Measurements from ENCODE around the gene TCTA.
"Not testable (repeated sequence)": the region's sequence is repeated elsewhere in the genome, so short reads cannot be mapped to it uniquely, and the experiment has no call there.

Gene TCTA, protein sequence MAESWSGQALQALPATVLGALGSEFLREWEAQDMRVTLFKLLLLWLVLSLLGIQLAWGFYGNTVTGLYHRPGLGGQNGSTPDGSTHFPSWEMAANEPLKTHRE

DNA sequence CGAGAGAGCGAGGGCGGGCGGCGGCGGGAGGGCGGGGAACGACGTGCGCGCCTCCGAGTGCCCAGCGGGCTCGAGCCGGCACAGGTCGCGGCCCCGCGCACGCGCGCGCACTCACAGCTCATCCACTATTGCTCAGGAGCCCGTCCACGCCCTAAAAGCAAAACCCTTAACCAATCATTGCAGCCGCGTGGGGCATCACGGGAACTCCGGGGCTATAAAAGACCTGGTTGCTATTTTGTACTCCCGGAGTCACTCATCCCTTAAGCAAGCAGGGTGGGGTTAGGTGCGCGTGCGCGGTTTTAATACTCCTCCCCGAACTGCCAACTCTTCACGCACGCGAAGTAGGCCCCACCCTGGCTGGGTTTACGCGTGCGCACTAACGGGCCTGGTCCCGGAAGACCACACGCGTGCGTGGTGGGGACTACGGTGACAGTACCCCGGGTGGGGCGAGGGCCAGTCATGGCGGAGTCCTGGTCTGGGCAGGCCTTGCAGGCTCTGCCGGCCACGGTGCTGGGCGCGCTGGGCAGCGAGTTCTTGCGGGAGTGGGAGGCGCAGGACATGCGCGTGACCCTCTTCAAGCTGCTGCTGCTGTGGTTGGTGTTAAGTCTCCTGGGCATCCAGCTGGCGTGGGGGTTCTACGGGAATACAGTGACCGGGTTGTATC lies at the start of gene TCTA, which contains the start of gene RHOA:
Gene TCTA (plus strand): TSS at position 456 of the 664 bp plus-strand sequence. CDS start 4 bp downstream, at position 460.
Gene RHOA (minus strand): TSS at position 9 of the 664 bp plus-strand sequence. CDS start 36,387 bp downstream, outside the sequence.
- peak; percentile 96 to 98 (median 97) for DNase-seq (ENCODE audit: low read depth in 4 of 4, low spot score in 1 of 4)

DNA sequence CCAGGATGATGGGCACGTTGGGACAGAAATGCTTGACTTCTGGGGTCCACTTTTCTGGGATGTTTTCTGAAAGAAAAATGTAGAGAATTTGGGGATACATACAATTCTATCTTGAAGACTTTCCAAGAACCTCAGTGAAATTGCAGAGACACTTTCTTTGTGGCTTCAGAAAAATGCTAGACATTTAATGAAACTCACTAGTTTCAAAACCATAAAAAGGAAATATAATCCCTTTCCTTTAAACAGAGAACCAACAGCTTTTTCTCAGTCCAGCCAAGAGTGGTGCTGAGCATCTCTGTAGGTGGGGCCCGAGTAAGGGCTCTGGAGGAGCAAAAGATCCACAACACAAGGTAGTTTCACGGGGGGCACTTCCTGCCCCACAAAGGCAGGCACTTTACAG lies 49.7 kb upstream of the TCTA start:
- no peak for DNase-seq (ENCODE audit: low read depth in 4 of 4, low spot score in 1 of 4)

DNA sequence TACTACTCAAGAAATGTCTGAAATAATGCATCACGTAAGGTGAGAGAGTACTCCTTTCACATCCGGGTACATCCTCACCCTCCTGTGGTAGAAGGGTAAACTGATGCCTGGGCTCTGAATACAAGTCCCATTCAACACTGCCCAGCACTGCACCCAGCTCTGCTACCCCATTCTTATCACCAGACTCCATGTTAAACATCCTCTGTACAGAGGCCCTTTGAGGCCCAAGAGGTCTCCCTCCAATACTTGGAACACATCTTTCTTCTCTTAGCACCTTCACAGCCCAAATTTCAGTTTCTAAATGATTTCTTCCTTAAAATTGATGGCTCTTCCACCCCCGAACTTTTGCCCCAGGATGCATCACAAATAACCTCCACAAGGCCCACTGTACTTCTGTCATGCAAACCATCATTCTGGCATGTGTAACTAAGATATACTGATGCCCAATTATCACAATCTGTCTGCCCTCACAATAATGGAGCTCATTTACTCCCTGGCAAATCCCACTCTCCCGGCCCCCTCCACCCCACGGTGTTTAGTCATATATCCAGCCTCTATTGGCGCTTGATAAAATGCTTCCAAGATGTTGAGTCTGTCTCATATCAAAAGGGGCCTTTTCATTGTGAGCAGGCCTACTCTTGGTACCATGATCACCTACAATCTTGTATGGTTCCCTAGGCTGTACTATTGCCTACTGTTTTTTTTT lies 41.5 kb upstream of the TCTA start:
- no peak for DNase-seq (ENCODE audit: low read depth in 4 of 4, low spot score in 1 of 4)

DNA sequence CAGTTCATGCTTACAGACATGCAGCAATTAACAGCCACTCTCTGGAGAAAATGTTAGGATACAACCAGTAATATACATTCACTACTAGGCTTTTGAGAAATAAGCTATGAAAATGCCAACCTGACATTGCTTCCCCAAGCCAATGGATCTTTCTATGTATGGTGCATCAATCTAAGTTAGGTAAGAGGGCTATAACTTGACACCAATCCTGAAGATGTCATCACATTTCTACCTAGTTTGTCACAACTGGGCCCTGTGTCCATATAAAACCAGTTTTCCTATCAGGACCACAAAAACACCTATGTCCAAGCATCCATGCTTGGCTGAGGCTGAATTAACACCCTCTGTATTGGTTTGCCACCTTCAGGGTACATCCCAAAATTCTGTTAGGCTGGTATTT lies 40.3 kb upstream of the TCTA start:
- DNase-seq (ENCODE audit: low read depth in 4 of 4, low spot score in 1 of 4), result no peak

DNA sequence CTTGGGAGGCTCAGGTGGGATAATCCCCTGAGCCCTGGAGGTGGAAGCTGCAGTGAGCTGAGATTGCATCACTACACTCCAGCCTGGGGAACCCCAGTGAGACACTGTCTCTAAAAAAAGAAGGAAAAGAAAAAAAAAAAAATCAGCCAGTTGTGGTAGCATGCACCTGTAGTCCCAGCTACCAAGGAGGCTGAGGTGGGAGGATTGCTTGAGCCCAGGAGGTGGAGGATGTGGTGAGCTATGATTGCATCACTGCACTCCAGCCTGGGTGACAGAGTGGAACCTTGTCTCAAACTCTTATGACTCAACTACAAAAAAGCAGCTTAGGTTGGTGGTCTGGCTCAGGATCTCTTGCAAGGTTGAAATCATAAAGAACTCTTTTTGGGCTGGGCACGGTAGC lies 34.7 kb upstream of the TCTA start:
- peak in 3 of 4 experiments; percentile 9 to 38 (median 21) for DNase-seq (ENCODE audit: low read depth in 4 of 4, low spot score in 1 of 4)

DNA sequence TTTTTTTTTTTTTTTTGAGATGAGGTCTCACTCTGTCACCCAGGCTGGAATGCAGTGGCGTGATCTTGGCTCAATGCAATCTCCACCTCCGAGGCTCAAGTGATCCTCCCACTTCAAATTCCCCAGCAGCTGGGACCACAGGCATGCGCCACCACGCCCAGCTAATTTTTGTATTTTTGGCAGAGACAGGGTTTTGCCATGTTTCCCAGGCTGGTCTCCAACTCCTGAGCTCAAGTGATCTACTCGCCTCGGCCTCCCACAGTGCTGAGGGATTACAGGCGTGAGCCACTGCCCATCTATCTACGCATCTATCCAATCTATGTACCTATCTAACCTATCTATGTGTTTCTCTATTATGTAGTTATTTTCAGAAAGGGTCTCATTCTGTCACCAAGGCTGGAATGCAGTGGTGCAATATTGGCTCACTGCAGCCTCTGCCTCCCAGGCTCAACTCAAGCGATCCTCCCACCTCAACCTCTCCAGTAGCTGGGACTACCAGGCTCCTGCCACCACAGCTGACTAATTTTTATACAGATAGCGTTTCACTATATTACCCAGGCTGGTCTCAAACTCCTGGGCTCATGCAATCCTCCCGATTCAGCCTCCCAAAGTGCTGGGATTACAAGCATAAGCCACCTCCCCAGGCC lies 33.9 kb upstream of the TCTA start:
- DNase-seq (ENCODE audit: low read depth in 4 of 4, low spot score in 1 of 4), result no peak

DNA sequence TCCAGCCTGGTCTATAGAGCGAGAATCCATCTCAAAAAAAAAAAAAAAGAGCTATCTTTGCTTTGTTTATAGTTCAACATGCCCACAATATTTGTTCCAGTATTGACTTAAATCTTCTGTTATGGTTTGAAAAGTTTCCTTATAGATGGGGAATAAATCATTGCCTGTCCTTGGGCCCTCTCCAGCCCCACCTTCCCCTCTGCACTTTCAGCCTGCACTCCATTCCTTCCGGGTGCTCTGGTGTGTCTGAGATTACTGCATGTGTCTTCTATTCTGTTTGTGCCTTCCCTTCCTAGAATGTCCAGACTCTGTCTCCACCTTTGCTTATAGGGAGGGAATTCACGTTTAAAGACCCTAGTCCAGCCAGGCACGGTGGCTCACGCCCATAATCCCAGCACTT lies 28.8 kb upstream of the TCTA start:
- no peak for DNase-seq (ENCODE audit: low read depth in 4 of 4, low spot score in 1 of 4)

DNA sequence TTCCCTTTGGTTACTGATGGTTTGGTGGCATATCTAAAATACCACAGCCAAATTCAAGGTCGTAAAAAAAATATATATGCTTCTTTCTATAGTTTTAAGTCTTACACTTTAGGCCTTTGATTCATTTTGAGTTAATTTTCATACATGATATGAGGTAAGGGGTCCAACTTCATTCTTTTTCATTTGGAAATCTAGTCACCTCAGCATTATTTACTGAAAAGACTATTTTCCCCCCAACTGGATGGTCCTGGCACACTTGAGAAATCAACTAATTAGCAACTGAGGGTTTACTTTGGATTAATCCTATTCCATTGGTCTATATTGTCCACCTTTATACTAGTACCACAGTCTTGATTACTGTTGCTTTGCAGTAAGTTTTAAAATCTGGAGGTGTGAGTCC lies 26.6 kb upstream of the TCTA start:
- DNase-seq (ENCODE audit: low read depth in 4 of 4, low spot score in 1 of 4), result no peak

DNA sequence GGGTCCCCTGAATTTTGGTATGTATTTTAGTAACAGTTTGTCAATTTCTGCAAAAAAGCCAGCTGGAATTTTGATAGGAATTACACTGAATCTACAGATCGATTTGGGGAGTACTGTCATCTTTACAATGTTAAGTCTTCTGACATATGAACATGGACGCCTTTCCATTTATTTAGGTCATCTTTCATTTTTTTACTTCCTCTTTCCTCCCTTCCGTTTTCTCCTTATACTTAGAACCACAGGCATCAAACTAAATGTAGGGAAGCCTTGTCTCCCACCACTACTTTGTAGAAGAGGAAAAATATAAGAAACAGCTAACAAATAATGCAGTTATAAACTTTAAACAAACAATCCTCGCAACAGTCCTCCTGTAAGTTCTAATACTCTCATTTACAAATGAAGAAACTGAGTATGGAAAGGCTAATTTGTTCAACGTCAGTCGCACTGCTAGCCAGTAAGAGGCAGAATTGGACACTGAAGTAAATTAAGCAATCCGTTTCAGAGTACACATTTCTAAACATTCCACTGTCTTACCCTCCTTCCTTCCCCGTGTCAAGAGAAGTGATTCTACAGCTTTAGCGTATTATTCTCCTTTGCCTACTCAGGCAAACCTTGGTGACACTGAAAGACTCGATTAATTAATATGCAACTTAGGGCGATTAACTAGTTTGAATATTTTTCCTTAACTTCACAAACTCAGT lies 26.0 kb upstream of the TCTA start:
- no peak for DNase-seq (ENCODE audit: low read depth in 4 of 4, low spot score in 1 of 4)

DNA sequence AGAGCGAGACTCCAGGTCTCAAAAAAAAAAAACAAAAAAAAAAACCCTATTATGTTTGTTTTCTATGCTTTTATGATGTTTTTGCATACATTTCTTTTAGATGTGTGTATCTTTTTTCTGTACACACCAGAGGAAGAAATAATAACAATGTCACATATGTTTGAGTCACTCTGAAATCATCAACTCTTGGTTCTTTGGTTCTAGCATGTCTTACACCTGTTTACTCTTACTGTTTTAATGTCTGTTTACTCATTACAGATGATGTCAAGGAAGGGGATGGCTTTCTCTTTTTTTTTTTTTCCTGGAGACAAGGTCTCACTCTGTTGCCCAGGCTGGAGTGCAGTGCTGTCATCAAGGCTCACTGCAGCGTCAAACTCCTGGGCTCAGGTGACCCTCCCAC lies 24.5 kb upstream of the TCTA start:
- DNase-seq (ENCODE audit: low read depth in 4 of 4, low spot score in 1 of 4), result no peak

DNA sequence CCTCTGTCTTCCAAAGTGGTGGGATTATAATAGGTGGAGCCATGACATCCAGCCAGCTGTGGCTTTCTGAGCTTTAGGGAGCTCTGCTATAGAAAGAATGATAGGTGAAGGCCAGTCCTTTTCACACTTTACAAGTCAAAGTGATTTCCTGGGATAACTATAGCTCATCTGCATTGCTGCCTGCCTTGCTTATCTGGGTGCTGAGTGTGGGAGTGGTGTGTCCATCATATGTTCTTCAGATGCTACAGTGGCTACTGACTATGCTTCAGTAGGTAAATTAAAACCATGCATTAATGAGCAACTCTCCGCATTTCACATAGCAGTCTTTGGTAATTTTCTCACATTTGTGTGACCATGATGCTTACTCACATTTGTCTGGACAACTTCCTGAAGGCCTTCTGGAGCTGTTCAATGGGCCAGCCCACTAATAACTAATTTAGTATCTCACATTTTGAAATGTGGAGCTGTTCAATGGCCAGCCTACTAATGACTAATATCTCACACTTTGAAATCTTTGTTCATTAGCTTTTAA lies 23.9 kb upstream of the TCTA start:
- no peak for DNase-seq (ENCODE audit: low read depth in 4 of 4, low spot score in 1 of 4)

DNA sequence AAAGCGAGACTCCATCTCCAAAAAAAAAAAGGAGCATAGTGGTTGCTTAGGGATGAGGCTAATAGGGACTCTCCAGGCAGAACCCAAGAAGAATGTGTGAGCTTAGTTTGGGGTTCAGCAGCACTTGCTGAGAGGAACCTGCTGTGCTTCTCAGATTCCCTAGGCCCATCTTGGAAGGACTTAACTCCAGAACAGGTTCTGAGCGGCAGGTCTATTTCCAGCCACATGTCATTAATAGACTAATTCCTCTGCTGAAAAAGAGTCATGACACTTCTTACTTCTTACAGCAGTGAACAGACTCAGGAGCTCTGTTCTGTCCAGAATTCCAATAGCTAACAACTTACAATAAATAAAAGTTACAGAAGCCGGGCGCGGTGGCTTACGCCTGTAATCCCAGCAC lies 22.9 kb upstream of the TCTA start:
- DNase-seq (ENCODE audit: low read depth in 4 of 4, low spot score in 1 of 4), result no peak

DNA sequence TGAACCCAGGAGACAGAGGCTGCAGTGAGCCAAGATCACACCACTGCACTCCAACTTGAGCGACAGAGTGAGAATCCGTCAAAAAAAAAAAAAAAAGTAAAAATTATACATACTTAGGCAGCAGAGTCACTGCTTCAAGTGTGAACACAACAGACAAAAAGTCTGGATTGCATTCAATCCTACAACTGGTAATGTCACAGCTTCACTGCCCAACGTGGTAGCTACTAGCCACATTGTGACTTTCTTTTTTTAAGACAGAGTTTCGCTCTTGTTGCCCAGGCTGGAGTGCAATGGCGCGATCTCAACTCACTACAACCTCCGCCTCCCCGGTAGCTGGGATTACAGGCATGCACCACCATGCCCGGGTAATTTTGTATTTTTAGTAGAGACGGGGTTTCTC lies 20.9 kb upstream of the TCTA start:
- DNase-seq (ENCODE audit: low read depth in 4 of 4, low spot score in 1 of 4), result not testable (repeated sequence)

DNA sequence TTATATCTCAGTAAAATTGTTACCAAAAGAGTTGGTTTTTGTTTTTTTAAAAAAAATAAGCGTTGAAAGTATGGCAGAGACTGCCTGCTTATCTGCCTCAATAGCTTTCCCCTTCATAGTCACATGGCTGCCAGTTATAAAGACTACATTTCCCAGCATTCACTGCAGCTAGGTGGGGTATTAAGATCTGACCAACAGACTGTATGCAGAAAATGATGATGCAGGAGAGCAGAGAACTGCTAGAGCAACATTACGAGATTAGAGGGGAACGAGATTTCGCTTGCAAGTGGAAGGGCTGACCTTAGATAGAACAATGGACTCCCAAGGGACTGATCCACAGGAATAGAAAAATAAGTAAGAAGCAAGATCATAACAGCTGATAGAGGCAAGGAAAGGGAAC lies 14.8 kb upstream of the TCTA start:
- DNase-seq (ENCODE audit: low read depth in 4 of 4, low spot score in 1 of 4), result no peak

DNA sequence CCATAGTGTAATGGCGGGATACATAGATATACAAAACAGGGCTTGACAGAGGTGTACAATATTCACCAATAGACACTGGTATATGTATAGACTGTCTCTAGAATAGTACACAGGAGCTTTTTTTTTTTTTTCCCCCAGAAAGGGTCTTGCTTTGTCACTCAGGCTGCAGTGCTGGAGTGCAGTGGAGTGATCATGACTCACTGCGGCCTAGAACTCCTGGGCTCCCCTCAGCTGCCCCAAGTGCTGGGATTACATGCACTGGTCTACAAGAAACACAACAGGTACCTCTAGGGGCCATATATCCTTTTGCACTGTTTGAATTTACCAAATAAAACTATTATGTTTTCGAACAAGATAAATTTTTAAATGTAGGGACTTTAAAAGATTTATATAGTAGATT lies 12.8 kb upstream of the TCTA start:
- DNase-seq (ENCODE audit: low read depth in 4 of 4, low spot score in 1 of 4), result no peak

DNA sequence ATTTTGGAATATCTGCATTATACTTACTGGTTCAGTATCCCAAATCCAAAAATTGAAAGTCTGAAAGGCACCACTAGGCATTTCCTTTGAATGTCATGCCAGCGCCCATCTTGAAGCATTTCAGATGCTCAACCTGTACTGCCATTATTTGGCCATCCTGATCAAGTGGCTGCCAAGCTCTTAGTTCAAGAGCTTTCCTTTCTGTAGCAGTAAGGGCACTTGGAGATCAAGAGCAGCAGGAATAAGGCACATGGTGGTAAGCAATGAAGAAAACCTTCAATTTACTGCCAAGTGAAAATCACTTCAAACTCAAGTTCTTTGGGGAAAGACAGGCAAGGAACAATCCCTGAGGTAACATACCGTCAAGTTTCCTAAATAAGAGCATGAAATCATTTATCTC lies 10.5 kb upstream of the TCTA start:
- DNase-seq (ENCODE audit: low read depth in 4 of 4, low spot score in 1 of 4), result no peak

DNA sequence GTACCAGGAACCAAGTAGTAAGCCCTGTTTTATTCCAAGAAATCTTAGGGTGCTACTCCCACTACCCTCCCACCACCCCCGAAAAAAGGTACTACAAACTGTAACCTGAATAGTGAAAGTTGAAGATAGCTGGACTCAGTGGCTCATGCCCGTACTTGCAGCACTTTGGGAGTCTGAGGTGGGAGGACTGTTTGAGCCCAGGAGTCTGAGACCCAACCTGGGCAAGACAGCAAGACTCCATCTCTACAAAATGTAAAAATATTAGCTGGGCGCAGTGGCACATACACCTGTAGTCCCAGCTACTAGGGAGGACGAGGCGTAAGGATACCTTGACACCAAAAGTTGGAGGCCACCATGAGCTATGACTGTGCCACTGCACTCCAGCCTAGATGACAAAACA lies 8.3 kb upstream of the TCTA start:
- DNase-seq (ENCODE audit: low read depth in 4 of 4, low spot score in 1 of 4), result no peak

DNA sequence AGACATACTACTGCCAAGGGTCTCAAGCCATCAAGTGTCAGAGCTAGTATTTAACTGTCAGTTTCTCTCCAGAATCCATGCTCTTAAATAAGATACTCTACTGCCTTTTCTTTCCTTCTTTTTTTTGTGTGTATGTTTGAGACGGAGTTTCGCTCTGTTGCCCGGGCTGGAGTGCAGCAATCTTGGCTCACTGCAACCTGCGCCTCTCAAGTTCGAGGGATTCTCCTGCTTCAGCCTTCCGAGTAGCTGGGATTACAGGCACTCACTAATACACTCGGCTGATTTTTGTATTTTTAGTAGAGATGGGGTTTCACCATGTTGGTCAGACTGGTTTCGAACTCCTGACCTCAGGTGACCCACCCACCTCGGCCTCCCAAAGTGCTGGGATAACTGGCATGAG lies 6.7 kb upstream of the TCTA start:
- not testable (repeated sequence) for DNase-seq (ENCODE audit: low read depth in 4 of 4, low spot score in 1 of 4)

DNA sequence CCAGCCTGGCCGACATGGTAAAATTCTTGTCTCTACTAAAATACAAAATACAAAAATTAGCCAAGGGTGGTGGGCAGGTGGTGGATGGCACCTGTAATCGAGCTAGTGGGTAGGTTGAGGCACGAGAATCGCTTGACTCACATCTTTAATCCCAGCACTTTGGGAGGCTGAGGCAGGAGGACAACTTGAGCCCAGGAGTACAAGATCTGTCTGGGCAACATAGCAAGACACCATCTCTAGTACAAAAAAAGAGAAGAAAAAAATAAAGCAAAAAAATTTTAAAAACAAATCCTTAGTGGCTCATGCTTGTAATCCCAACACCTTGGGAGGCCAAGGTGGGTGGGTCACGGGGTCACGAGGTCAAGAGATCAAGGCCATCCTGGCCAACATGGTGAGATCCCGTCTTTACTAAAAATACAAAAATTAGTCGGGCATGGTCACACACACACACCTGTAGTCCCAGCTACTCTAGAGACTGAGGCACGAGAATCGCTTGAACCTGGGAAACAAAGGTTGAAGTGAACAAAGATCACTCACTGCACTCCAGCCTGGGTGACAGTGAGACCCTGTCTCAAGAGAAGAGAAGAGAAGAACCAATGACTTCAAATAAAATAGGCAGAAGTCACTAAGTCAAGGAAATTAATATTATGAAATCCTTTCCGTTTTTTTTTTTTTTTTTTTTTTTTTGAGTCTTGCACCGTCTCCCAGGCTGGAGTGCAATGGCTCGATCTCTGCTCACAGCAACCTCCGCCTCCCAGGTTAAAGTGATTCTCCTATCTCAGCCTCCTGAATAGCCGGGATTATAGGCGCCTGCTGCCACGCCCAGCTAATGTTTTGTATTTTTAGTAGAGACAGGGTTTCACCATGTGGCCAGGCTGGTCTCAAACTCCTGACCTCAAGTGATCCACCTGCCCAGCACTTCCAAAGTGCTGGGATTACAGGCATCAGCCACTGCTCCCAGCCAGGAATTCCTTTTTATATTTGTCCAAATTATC lies 5.4 kb upstream of the TCTA start:
- no peak for DNase-seq (ENCODE audit: low read depth in 4 of 4, low spot score in 1 of 4)

Data from stimulated activated CD4-positive, alpha-beta T cell treated with anti-CD3 and anti-CD28 coated beads, Interleukin-1b, Interleukin-23, amount 100 ng/mL, for 24 hours (primary cell).